ENCODE results near the gene ST6GALNAC6.

Gene ST6GALNAC6

GRCh38 chr9:127899128-127899943 lies at the start of gene ST6GALNAC6:
Gene ST6GALNAC6, minus strand, starts transcription at chr9:127899603. Its CDS starts 1,622 bp downstream, at chr9:127897981.
- peak in 1 of 2 donors; percentile 50 for DNase-seq (ENCODE audit: low read depth in 2 of 2)

- DNase-seq (ENCODE audit: low read depth in 2 of 2) = no peak
Measured at GRCh38 chr9:127947841-127948710, 48.7 kb upstream of the ST6GALNAC6 start.

GRCh38 chr9:127946728-127947127 lies 47.3 kb upstream of the ST6GALNAC6 start:
- no peak for DNase-seq (ENCODE audit: low read depth in 2 of 2)

GRCh38 chr9:127945942-127946341 lies 46.5 kb upstream of the ST6GALNAC6 start:
- no peak for DNase-seq (ENCODE audit: low read depth in 2 of 2)

- no peak for DNase-seq (ENCODE audit: low read depth in 2 of 2)
Measured at GRCh38 chr9:127945338-127945737, 45.9 kb upstream of the ST6GALNAC6 start.

- no peak for DNase-seq (ENCODE audit: low read depth in 2 of 2)
Measured at GRCh38 chr9:127944586-127945218, 45.3 kb upstream of the ST6GALNAC6 start.

GRCh38 chr9:127943731-127944144 lies 44.3 kb upstream of the ST6GALNAC6 start:
- peak; percentile 42 to 51 for DNase-seq (ENCODE audit: low read depth in 2 of 2)

GRCh38 chr9:127943011-127943662 lies 43.7 kb upstream of the ST6GALNAC6 start:
- DNase-seq (ENCODE audit: low read depth in 2 of 2) = no peak

GRCh38 chr9:127942216-127943010 lies 43.0 kb upstream of the ST6GALNAC6 start:
- DNase-seq (ENCODE audit: low read depth in 2 of 2) = no peak

- DNase-seq (ENCODE audit: low read depth in 2 of 2) = no peak
Measured at GRCh38 chr9:127941961-127942215, 42.5 kb upstream of the ST6GALNAC6 start.

GRCh38 chr9:127941062-127941960 lies 41.9 kb upstream of the ST6GALNAC6 start:
- no peak for DNase-seq (ENCODE audit: low read depth in 2 of 2)

GRCh38 chr9:127940593-127940992 lies 41.2 kb upstream of the ST6GALNAC6 start:
- no peak for DNase-seq (ENCODE audit: low read depth in 2 of 2)

- DNase-seq (ENCODE audit: low read depth in 2 of 2) = no peak
Measured at GRCh38 chr9:127938298-127938690, 38.9 kb upstream of the ST6GALNAC6 start.

GRCh38 chr9:127937388-127938297 lies 38.2 kb upstream of the ST6GALNAC6 start, which contains the start of gene DPM2:
Gene DPM2, minus strand, starts transcription at chr9:127937854. Its CDS starts 34 bp downstream, at chr9:127937820.
- DNase-seq (ENCODE audit: low read depth in 2 of 2) = peak; percentile 69 to 70

- DNase-seq (ENCODE audit: low read depth in 2 of 2) = no peak
Measured at GRCh38 chr9:127937056-127937387, 37.6 kb upstream of the ST6GALNAC6 start.

- DNase-seq (ENCODE audit: low read depth in 2 of 2) = no peak
Measured at GRCh38 chr9:127936347-127936852, 37.0 kb upstream of the ST6GALNAC6 start.

GRCh38 chr9:127935765-127936221 lies 36.4 kb upstream of the ST6GALNAC6 start:
- no peak for DNase-seq (ENCODE audit: low read depth in 2 of 2)

GRCh38 chr9:127934986-127935385 lies 35.6 kb upstream of the ST6GALNAC6 start:
- no peak for DNase-seq (ENCODE audit: low read depth in 2 of 2)

GRCh38 chr9:127934248-127934647 lies 34.8 kb upstream of the ST6GALNAC6 start:
- DNase-seq (ENCODE audit: low read depth in 2 of 2) = no peak
